HS-5 (cell line): ENCODE results near the gene CDCA4.

ENCODE experiments used
- DNase-seq: peaks from one replicate; pipeline ENCODE4 v3.0.0-alpha.2; 2012; ENCODE audit warnings: low read depth

Gene CDCA4

DNA sequence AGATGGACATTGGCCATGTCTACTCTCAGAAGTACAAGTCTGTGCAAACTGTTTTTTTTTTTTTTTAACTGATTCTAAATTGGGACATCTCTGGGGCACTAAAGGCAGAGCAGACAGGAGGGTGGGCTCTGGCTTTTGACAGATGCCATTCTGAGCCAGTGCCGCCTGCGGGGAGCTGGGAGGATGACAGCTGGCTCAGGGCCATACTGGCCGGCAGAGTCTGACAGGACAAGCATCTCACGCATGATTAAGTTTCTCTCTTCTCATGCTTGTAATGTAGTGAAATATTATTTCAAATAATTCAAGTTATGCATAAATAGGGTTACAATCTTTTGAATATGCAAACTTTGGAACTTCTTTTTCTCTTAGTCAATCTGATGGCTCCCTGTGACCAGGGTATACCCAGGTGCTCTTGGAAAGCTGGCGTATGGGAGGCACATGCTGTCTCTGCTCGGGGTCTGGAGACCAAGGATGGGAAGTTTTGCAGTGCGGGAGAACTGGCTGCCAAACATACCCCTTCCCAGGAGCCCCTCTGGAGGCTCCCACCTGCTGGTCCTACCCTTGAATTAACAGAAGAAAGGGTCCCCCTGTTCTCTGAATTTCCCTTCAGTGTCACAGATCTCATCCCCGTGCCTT, 7.6 kb downstream of the CDCA4 start:
- DNase-seq = no peak

DNA sequence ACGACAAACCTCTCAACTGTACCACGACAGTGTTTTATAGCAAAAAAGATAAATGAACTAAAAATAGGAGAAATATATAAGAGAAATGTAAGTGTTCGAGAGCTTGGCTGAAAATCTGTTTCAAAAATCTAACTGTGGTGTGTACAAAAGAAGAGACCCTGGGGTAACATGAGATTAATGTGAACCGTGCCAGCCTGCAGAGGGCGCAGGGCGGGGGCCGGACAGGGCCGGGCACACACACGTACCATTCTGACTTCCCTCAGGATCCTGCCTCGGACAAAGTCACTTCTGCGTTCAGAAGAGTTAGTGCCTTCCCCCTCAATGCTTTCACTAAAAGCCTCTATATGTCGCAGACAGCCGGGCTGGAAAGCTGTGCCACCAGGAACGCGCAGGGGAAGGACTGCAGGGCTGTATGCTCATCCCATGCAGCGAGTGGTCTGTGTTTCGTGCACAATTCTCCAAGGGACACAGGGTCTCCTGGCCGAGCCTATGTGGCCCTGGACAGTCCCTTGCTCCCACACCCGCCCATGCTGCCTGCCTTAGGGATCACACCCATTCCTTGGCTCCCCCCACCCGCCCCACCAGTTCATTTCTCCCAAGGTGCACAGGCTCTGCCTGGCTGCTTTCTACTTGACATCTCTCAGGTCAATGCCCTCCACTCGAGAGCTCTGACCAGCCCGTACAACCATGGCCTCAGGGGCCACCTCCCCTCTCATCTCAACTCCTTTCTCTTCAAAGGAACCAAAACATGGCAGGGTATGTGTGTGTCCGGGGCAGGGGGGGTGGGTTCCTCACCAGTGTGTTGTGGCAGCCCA, 8.5 kb downstream of the CDCA4 start:
- DNase-seq = no peak

DNA sequence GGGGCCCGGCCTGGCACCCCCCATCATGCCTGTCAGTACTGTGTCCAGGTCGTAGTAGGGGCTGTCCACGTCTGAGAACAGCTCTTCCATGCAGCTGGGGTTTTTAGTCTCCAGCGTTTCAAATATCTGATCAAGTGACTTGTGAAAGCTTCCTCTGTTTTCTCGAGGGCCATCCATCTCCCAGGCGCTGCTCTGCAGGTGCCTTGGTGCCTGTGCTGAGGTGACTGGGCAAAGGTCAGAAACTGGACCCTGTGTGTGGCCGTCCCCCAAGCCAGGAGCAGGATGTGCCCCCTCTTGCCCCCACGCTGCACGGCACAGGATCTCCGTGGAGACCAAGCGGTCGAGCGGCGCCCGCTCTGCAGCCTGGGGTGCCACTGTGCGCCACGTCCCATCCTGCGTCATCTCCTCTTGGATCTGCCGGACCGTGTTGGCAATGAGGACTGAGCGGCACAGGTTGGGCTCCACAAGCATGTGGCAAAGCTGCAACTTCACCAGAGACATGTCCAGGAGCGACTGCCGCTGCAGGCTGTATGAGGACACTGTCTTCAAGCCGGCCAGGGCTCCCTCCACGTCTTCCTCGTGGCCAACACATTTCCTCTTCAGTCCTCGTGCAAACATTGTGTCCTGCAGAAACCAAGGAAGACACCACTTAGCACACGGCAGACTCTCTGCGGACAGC, 9.4 kb downstream of the CDCA4 start:
- no peak for DNase-seq

DNA sequence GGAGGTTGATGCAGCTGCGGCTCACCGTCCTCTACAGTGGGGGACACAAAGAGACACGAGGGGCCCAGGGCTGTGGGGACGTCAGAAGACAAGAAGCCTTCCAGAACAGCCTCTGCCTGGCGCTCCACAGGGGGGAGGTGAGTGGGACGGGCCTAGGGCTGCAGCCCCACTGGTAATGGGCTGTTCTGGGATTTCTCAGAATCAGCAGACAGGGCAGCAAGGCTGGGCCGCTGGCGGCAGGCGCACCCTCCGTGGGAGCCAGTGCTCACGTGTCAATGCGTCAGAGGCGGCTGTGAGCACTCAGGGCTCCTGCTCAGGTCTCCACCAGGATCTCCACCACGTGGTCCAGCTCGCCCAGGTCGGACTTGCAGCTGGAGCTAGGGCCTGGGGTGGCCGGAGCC, 10.0 kb downstream of the CDCA4 start:
- no peak for DNase-seq

DNA sequence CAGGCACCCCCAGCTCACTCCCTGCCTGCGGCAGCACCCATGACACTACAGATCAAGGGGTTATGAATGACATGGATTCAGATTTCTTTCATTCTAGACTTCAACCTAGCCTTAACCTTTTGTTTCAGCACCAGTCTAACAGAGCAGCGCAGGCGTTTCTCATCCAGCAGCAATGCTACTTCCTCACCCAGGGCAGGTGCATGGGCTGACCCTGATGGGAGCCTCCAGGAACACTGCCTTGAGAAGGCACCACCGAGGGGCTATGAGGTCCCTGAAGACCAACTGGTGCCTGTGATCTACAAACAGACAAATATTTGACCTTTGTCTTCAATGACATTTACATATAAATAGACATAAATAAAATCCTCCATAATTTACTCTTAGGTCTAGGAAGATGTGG, 10.8 kb downstream of the CDCA4 start:
- DNase-seq = no peak

DNA sequence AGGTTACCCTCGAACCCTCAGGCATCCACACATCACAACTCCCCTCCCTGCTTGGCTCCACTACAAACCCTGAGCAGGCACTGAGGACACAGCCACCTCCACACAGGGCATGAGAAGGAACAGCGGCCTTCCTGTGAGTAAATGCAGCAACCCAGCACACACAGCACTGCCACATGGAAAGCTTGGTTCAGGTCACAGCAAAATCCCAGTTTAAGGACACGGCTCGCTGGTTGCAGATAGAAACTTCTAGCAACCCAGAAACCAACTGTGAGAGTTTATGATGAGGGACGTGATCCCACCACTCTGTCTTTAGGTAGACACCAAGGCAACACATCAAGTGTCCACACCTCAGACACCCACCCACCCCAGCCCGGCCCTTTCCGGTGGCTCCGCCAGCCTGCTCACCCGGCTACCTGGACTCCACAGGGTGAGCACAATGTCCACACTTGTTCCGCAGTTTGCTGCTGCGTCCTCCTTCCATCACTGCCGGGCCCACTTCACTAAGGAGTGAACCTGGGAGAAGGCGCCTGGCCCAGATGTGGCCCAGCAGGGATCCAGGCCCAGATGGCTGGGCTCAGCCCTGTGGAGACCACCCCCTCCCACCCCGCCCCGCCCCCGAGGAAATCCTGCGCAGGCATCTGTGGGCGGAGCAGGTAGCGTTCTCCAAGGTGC, 13.2 kb downstream of the CDCA4 start:
- no peak for DNase-seq

DNA sequence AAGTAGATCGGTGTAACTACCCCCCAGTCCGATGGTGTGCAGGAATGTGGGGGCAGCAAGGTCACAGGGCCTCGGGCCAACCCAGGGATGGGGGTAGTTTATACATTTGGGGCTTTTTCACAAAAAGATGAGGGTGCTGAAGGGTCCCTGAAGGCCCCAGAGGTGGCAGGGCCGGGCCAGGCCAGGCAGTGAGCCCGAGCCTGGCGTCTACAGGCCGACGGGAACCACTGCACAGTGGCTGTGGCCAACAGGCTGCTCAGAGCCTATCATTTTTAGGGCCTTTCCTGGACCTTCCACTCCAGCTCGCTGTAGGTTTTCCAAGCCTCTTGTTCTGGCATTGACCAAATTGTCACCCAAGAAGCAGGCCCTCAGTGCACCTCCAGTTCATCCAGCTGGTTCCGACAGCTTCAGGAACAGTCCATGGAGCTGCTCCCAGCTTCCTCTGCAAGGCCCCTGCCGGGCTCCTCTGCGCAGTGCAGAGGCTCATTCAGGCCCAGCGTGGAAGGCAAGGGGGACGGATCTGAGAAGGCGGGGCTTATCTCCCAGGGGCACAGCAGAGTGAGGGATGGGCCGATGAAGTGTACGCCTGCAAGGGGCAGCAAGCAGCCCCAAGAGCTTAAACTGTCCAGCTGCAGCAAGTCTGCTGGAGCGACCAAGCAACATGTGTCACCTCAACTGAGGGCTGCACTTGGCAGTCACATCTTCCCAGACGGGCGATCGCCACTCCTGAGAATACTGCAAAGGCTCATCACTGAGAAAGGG, 13.9 kb downstream of the CDCA4 start:
- DNase-seq = no peak

DNA sequence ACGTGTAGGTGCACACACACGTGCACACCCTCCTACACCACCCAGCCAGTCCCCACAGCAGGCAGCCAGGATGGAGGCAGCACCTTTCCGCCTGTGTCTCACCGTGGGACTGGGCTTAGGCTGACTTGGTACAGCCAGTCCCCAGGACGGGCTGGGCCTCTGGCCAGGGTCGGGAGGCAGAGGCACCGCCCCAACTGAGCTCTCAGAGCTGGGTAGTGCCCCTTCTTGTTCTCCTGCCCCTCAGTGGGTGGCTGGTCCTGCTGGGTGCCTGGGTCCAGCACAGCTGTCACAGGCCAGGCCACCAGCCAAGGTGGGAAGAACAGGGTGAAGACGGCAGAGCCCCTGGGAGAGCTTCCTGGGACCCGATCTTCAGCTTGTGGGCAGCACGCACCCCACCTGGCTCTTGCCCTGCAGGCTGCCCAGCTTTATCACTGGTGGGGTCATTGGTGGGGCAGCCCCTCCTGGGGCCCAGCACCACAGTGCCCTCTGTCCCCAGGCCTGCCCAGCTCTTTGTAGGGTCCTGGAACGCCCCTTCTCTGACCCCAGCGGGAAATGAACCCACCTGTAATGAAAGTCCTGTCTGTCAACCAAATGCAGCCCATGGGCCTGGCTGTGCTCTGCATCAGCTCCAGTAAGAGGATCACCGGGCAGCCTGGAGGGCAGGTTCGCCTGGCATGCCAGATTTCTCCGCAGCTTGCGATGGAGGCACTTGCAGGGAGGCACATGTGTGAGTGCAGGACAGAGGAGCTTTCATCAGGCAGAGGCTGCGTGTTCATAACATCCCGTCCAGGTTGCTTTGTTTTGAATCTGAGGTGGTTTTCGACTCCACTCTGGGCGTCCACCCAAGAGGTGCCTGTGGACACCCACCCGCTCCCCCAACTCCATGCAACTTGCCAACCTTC, 14.7 kb downstream of the CDCA4 start:
- no peak for DNase-seq

DNA sequence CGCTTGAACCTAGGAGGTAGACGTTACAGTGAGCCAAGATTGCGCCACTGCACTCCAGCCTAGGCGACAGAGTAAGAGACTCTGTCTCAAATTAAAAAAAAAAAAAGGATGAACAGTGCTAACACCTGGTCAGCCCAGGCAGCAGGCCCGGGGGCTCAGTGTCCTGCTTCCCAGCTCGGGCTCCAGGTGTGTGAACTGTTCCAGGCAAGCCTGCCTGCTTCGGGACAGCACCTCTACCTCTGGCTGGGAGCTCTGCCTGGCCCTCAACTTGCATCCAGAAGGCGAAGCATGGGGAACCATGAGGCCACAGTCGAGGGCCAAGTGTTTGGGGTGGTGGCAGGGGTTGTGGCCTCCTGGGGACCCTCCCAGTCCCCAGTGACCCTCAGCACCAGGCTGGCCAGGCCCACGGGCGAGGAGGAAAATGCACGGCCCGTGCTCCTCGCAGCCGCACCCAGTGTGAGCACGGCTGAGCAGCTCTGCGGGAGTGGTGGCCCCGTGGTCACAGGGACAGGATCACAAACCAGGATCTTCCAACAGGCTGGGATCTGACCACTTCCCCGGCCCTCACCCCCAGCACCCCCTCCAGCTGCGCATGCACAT, 15.5 kb downstream of the CDCA4 start:
- no peak for DNase-seq

DNA sequence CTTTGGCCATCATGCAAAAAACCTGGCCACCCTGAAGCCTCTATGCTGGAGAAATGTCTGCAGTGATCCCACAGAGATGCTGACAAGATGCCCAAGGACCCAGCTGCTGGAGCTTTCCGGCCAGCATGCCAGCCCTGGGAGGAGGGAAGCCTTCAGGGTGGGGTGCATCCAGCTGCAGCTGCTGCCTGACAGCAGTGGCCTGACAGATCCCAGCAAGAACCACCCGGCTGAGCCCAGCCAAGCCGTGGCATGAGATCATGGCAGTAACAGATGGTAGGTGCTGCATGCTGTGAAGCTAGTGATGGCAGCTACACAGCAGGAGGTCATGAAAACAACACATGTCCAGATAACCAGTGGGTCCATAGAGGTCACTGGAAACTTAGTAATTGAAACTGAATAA, 21.5 kb downstream of the CDCA4 start:
- no peak for DNase-seq

DNA sequence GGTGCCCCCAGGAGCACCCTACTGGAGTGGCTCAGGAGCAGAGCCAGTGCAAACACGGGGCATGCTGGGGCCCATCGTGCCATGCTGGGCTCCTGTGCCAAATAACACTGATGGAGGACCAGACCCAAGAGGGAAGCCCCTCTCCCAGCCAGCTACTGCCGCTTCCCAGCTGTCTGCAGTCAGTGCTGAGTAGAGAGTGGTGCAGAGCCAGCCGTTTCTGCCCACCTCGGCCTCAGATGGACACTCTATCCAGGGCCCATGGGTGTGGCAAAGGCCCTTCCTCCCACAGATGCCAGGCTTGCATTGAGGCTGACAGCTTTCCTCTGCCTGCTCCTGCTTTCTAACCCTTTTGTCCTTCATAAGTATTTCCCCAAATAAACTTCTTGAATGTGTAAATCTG, 22.1 kb downstream of the CDCA4 start:
- DNase-seq = no peak

DNA sequence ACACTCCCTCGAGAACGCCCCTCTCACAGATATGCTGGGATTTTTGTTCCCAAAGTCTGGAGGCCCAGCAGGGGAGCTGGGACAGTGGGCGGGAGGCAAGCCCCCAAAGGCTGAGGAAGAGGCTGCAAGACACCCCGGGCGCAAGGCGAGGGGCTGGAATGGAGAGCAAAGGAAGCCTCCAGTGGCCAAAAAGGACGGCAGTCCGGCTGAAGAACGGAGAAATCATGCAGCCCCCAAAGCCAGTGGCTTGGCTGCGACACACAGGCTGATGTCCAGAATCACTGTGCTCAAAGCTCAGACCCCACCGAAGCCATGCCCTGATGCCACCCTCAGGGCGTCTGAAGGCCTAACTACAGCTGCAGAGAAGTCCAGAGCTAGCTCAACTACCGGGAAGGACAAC, 24.4 kb downstream of the CDCA4 start:
- DNase-seq = no peak

DNA sequence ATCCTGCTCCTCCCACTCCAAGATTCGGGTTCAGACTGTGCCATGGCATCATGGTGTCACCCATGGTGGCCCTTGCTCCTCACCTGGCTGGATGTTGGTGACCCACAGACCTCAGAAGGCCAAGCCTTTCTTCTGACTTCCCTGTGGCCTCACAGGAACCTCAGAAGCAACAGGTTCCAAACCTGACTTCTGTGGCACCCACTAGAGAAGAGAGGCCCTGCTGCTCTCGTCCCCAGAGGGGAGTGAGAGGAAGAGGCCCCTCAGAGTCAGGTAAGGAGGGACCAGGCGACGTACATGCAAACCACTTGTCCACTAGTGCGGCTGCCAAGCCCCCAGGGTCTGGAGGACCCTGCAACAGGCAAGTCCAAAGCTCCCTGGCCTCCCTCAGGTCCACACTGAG, 24.9 kb downstream of the CDCA4 start:
- DNase-seq = no peak

DNA sequence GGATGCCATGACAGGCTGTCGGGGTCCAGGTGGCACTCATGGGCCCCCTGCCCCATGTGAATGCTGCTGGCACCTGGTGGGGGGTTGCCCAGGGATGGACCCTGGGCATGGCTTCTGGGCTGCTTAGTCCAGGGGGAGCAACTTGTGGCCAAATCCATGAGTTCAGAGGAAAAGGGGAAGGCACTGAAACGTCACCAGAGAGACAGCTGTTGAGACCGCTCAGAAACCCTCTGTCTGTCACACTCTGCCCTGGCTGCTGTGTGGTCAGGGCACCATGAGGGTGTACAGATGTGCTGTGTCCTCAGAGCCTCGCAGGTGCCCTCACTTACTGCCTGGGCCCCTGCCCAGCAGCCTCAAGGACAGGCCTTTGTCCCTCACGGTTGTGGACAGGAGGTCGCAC, 25.9 kb downstream of the CDCA4 start:
- DNase-seq = no peak

DNA sequence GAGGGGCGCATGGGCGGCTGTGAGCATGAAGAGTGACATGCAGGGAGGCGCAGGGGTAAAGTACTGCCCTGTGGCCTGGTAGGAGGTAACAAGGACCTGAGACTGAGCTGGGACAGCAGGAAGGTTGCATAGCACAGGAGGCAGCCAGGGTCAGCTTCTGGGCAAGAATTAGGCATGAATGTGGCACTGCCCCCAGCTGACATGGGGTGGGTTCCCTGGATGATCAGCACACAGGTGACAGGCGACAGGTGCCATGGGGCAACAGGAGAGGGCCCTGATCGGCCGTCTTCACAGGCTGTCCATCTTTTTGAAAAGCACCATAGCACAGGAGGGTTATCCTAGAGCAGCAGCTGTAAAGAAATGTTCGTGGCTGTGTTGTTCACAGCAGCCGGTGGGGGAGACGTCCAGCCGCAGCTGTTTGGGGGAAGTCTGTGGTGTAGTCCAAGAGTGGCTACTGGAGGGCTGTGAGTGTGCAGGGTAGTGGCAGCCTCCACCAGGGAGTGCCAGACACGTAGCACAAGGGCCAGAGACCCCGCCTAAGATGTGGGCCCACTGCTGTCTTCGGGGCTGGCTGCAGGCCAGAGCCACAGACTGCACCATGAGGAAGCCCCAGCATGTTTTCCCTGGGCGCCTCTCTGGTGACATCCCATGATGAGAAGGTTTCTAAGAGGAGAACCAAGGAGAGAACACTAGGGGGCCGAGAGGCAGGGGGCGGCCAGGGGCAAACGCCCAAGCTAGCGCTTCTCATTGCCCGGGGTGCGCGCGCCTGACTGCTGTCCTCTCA, 26.9 kb downstream of the CDCA4 start:
- no peak for DNase-seq

DNA sequence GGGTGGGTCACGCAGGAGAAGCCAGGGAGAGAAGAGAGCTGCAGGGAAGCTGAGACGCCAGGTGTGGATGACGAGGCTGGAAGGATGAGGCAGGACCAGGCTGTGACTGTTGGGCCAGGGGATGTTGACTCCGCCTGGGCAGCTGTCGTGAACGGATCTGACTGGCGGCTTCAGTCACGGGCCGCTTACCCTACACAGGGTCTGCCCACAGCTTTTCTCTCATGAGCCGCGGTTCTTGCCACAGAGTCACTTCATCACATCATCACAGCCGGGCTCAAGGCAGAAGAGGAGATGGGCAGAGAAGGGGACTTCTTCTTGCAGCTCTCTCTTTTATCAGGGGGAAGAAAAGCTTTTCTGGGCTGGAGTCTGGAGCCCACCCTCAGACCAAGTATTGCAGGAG, 27.6 kb downstream of the CDCA4 start:
- DNase-seq = no peak

DNA sequence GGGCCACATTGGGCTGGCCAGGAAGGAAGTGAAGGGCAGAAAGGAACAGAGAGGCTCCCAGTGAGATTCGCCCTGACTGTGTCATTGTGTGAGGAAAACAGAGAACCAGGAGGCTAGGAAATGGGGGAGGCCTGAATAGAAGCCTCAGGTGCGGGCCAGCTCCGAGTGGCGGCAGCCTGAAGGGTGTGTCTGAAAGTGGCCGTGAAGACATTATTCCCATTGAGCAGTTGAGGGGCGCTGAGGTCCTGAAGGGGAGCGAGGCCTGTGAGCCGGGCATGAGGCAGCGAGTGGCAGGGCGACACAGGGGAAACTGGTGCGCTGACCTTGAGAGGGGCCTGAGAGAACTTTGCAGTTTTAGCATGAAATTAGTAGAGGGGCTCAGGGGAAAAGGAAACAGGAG, 28.4 kb downstream of the CDCA4 start:
- DNase-seq = no peak

DNA sequence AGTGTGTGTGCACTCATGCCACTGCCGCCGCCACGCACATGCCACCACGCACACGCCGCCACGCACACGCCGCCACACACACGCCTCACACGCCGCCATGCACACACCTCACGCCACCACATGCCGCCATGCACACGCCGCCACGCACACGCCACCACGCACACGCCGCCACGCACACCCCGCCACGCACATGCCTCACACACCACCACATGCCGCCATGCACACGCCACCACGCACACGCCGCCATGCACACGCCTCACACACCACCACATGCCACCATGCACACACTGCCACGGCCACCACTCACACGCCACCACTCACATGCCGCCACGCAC, 29.0 kb downstream of the CDCA4 start:
- DNase-seq = no peak

DNA sequence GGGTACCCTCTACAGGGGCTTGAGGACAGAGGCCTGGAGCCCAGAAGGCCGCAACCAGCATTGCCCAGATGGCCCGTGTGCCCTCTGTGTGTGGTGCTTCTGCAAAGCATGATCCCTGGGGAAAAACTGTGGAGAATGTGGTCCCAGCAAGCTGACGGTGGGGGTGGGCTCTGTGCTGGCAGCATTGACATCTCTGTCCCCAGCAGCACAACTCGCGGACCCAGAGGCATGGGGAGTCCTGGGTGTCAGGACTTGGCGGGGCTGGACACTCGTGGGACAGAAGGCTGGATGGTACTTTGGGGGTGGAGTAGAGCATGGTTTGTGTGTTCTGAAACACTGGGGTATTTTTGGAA, 31.0 kb downstream of the CDCA4 start:
- no peak for DNase-seq
